Measurements from ENCODE around the gene PNPLA7.
"Not testable (repeated sequence)": the region's sequence is repeated elsewhere in the genome, so short reads cannot be mapped to it uniquely, and the experiment has no call there.

Gene PNPLA7

DNA sequence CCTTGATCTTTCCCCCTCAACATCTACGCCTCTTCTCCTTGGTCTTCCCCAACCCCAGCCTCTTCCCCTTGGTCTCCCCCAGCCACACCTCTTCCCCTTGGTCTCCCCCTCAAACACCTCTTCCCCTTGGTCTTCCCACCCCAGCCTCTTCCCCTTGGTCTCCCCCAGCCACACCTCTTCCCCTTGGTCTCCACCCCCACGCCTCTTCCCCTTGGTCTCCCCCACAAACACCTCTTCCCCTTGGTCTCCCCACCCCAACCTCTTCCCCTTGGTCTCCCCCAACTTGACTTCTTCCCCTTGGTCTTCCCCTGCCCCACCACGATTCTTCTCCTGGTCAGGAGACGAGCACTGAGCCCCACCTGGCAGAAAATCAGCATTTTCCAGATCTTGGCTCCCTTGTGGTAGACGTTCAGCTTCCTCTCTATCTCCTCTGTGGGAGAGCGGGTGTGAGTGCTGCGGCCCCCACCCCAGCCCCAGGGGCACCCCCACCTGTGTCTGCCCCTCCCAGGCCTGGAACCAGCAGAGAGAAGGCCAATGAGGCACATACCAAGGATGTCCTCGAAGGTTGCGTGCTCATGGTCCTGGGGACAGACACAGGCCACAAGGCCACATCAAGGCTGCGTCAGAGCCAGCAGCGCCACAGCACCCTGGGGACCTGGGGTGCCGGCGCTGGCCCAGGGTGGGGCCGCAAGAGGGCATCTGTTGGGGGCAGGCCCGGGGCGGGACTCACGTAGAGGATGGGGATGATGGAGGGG is 98.0 kb downstream of the PNPLA7 start:
- no peak overlapping the region for H3K4me3 ChIP-seq (ENCODE audit: low read depth in 1 of 2, low read length in 1 of 2)

DNA sequence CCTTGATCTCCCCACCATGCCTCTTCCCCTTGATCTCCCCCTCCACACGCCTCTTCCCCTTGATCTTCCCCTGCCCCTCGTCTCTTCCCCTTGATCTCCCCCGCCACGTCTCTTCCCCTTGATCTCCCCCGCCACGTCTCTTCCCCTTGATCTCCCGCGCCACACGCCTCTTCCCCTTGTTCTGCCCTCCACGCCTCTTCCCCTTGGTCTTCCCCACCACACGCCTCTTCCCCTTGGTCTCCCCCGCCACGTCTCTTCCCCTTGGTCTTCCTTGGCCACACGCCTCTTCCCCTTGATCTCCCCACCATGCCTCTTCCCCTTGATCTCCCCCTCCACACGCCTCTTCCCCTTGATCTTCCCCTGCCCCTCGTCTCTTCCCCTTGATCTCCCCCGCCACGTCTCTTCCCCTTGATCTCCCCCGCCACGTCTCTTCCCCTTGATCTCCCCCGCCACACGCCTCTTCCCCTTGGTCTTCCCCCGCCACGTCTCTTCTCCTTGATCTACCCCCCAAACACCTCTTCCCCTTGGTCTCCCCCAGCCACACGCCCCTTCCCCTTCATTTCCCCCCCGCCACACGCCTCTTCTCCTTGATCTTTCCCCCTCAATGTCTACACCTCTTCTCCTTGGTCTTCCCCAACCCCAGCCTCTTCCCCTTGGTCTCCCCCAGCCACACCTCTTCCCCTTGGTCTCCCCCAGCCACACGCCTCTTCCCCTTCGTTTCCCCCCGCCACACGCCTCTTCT is 98.8 kb downstream of the PNPLA7 start:
- Histone ChIP-seq H3K27me3 (peaks cover 19% of the 10 kb centered on the region), H3K4me1 (ENCODE audit: control insufficient read depth in 1 of 2, insufficient read depth in 1 of 2, low read depth in 1 of 2, low read length in 1 of 2) (peaks cover 15 to 21% of the 10 kb centered on the region in 2 experiments)
- H3K27ac ChIP-seq; H3K9me3 ChIP-seq; H3K4me3 ChIP-seq (ENCODE audit: low read depth in 1 of 2, low read length in 1 of 2); H3K36me3 ChIP-seq: not testable (repeated sequence)

More for the DNA sequence above, 98.0 kb downstream of the PNPLA7 start:
- Histone ChIP-seq H3K4me1 (ENCODE audit: control insufficient read depth in 1 of 2, insufficient read depth in 1 of 2, low read depth in 1 of 2, low read length in 1 of 2) (peaks cover 15 to 21% of the 10 kb centered on the region in 2 experiments), H3K27ac (peak overlapping the region; percentile 48), H3K9me3 (no peaks in the 10 kb centered on the region), H3K36me3 (no peaks in the 10 kb centered on the region), H3K27me3 (peaks cover 19% of the 10 kb centered on the region)
- TF ChIP-seq, protein P1, sequence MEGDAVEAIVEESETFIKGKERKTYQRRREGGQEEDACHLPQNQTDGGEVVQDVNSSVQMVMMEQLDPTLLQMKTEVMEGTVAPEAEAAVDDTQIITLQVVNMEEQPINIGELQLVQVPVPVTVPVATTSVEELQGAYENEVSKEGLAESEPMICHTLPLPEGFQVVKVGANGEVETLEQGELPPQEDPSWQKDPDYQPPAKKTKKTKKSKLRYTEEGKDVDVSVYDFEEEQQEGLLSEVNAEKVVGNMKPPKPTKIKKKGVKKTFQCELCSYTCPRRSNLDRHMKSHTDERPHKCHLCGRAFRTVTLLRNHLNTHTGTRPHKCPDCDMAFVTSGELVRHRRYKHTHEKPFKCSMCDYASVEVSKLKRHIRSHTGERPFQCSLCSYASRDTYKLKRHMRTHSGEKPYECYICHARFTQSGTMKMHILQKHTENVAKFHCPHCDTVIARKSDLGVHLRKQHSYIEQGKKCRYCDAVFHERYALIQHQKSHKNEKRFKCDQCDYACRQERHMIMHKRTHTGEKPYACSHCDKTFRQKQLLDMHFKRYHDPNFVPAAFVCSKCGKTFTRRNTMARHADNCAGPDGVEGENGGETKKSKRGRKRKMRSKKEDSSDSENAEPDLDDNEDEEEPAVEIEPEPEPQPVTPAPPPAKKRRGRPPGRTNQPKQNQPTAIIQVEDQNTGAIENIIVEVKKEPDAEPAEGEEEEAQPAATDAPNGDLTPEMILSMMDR (IDR thresholded peaks at IDR 0.05) = no peak

DNA sequence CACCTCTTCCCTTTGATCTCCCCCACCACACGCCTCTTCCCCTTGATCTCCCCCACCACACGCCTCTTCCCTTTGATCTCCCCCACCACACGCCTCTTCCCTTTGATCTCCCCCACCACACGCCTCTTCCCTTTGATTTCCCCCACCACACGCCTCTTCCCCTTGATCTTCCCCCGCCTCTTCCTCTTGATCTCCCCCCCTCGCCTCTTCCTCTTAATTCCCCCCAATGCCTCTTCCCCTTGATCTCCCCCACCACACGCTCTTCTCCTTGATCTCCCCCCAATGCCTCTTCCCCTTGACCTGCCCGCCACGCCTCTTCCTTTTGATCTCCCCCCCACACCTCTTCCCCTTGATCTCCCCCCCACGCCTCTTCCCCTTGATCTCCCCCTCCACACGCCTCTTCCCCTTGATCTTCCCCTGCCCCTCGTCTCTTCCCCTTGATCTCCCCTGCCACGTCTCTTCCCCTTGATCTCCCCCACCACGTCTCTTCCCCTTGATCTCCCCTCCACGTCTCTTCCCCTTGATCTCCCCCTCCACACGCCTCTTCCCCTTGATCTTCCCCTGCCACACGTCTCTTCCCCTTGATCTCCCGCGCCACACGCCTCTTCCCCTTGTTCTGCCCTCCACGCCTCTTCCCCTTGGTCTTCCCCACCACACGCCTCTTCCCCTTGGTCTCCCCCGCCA is 99.5 kb downstream of the PNPLA7 start:
- H3K27ac ChIP-seq, H3K36me3 ChIP-seq: not testable (repeated sequence)
- peaks cover 15 to 21% of the 10 kb centered on the region in 2 experiments for H3K4me1 ChIP-seq (ENCODE audit: control insufficient read depth in 1 of 2, insufficient read depth in 1 of 2, low read depth in 1 of 2, low read length in 1 of 2)

DNA sequence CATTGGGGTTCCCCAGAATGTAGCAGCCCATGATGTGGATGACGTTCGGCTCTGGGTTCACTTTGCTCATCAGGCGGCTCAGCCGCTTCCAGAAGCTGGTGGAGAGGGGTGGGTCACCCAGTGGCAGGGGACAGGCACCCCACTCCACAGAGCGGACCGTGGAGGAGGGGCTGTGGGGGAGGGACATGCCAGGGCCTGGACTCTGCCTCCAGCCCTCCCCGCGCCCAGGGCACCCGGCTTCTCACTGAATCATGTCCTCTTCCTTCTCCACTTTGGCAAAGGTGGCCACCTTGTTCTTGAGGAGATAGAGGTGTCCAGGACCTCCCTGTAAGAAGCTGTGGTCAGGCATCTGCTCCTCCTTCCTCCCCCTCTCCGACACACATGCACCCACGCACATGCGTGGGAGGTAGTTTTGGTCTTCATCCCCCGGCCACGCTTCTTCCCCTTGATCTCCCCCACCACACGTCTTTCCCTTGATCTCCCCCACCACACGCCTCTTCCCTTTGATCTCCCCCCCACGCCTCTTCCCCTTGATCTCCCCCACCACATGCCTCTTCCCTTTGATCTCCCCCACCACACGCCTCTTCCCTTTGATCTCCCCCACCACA is 100.2 kb downstream of the PNPLA7 start:
- Histone ChIP-seq H3K27ac (no peak overlapping the region), H3K4me1 (ENCODE audit: control insufficient read depth in 1 of 2, insufficient read depth in 1 of 2, low read depth in 1 of 2, low read length in 1 of 2) (peaks cover 15 to 21% of the 10 kb centered on the region in 2 experiments), H3K9me3 (no peaks in the 10 kb centered on the region), H3K4me3 (ENCODE audit: low read depth in 1 of 2, low read length in 1 of 2) (no peak overlapping the region), H3K36me3 (no peaks in the 10 kb centered on the region), H3K27me3 (peaks cover 29% of the 10 kb centered on the region)
- TF ChIP-seq, protein P1 (IDR thresholded peaks at IDR 0.05) = no peak

More for the DNA sequence above, 99.5 kb downstream of the PNPLA7 start:
- not testable (repeated sequence) for H3K4me3 ChIP-seq (ENCODE audit: low read depth in 1 of 2, low read length in 1 of 2); H3K9me3 ChIP-seq
- H3K27me3 ChIP-seq = peaks cover 22% of the 10 kb centered on the region

DNA sequence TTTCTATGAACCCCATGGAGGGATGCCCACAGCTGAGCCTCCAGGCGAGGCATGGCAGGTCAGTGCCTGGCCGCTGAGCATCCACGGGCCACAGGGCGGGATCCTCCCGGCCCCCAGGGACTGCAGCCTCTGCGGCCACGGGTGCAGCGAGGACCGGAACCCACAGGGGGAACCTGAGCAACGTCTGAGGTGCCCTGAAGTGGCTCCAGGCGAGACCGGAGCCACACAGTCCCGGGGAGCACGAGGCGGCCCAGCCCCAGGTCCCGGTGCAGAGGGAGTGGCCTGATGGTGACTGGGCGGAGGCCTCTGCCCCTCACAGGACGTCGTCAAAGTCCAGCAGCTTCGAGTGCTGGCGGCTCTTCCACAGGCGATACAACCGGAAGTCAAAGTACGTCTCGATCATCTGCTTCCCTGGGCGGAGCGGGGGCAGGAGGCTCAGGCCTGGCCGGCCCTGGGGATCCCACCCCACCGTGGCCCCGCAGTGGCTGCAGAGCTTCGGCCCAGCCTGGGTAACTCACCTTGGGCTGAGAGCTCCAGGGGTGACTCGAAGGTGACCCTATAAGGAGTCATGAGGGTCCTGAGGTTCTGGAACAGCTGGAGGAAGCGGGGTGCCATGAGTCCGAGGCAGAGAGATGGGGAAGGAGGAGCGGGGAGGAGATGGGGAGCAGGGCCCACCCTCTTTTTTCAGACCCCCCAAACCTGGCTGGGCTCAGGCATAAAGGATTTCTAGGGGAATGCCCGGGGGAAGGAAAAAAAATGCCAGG is 100.9 kb downstream of the PNPLA7 start:
- H3K4me3 ChIP-seq (ENCODE audit: low read depth in 1 of 2, low read length in 1 of 2) = no peak overlapping the region
- H3K36me3 ChIP-seq = no peaks in the 10 kb centered on the region
- TF ChIP-seq, protein P1 (IDR thresholded peaks at IDR 0.05) = no peak
- H3K4me1 ChIP-seq (ENCODE audit: control insufficient read depth in 1 of 2, insufficient read depth in 1 of 2, low read depth in 1 of 2, low read length in 1 of 2) = peaks cover 9 to 15% of the 10 kb centered on the region in 2 experiments
- H3K9me3 ChIP-seq = no peaks in the 10 kb centered on the region
- no peak overlapping the region for H3K27ac ChIP-seq
- H3K27me3 ChIP-seq = peaks cover 37% of the 10 kb centered on the region

DNA sequence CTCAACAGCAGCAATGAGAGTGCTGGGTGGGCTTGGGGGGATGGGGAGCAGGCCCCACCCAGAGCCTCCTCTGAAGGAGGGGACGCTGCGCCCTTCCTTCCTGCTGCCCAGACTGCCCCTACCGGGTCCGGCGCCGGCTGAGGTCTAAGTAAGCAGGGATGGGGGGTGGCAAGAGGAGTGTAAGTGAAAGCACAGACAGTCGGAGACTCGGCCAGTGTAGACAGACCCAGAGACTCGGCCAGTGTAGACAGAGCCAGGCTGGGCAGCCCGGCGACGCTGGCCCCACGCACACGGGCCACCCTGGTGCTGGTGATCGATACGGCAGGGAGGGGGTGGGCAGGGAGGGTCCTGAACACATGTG is 101.6 kb downstream of the PNPLA7 start:
- Histone ChIP-seq H3K27ac (no peak overlapping the region), H3K27me3 (peaks cover 43% of the 10 kb centered on the region), H3K4me3 (ENCODE audit: low read depth in 1 of 2, low read length in 1 of 2) (no peak overlapping the region), H3K36me3 (no peaks in the 10 kb centered on the region), H3K4me1 (ENCODE audit: control insufficient read depth in 1 of 2, insufficient read depth in 1 of 2, low read depth in 1 of 2, low read length in 1 of 2) (peaks cover 8 to 12% of the 10 kb centered on the region in 2 experiments), H3K9me3 (no peaks in the 10 kb centered on the region)
- TF ChIP-seq, protein P1 (IDR thresholded peaks at IDR 0.05) = no peak
